HG03095 (cell line): ENCODE measurements around the gene RAB15.
"Not testable (repeated sequence)": the region's sequence is repeated elsewhere in the genome, so short reads cannot be mapped to it uniquely, and the experiment has no call there.

Experiments
- ATAC-seq: cut with Tn5 transposase; IDR thresholded peaks from one replicate; pipeline ENCODE4 v1.9.1; 2021; ENCODE audit warnings: moderate library complexity; ENCODE audit not compliant: unreplicated experiment

The RAB15 gene

GRCh38 chr14:64913477-64913876, 58.7 kb downstream of the RAB15 start:
- ATAC-seq: not testable (repeated sequence)

GRCh38 chr14:64912261-64912660, 59.9 kb downstream of the RAB15 start:
- no peak for ATAC-seq

GRCh38 chr14:64910847-64911495, 61.2 kb downstream of the RAB15 start:
- ATAC-seq: no peak

GRCh38 chr14:64906022-64906421, 66.1 kb downstream of the RAB15 start:
- no peak for ATAC-seq

GRCh38 chr14:64899958-64900357, 72.2 kb downstream of the RAB15 start:
- no peak for ATAC-seq
